Measurements from ENCODE around the gene ZDHHC9. TPM values are rescaled to one million over a fixed set of nuclear protein-coding genes. Genes with fewer than 3 reads are reported as not detected.

The ZDHHC9 gene
- polyA plus RNA-seq, 1 donor, result 67.4 TPM

DNA sequence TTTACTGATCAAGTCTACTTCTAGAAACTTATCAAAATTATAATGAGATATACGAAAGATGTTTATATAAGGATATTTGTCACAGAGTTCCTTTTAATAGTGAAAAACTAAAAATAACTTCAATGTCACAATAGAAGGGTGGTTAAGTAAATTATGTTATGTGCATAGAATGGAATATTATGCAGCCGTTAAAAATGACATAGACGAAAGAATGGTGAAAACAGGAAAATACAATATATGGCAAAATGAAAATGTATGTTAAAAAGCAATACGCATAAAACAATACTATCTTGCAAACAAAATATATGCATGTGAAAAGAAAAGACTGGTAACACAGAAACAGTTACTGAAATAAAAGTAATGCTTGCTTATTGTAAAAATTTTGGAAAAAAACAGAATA is 19.1 kb downstream of the ZDHHC9 start:
- no peak overlapping the region for H3K27ac ChIP-seq (ENCODE audit: low read length)
- peaks cover 8% of the 10 kb centered on the region for H3K4me1 ChIP-seq (ENCODE audit: control insufficient read depth, insufficient read depth, low read length)
- peaks cover 23% of the 10 kb centered on the region for H3K36me3 ChIP-seq (ENCODE audit: control insufficient read depth, insufficient read depth, low read length)
- no peak overlapping the region for H3K4me3 ChIP-seq (ENCODE audit: low read length)
- no peaks in the 10 kb centered on the region for H3K9me3 ChIP-seq (ENCODE audit: control insufficient read depth, low read depth, low read length)
- H3K27me3 ChIP-seq (ENCODE audit: control insufficient read depth, insufficient read depth, low read length), result no peaks in the 10 kb centered on the region
- no peak for DNase-seq
- WGBS (ENCODE audit: insufficient coverage, low lambda C conversion rate), result no CpG with 5 or more reads among the region's 4 CpGs

DNA sequence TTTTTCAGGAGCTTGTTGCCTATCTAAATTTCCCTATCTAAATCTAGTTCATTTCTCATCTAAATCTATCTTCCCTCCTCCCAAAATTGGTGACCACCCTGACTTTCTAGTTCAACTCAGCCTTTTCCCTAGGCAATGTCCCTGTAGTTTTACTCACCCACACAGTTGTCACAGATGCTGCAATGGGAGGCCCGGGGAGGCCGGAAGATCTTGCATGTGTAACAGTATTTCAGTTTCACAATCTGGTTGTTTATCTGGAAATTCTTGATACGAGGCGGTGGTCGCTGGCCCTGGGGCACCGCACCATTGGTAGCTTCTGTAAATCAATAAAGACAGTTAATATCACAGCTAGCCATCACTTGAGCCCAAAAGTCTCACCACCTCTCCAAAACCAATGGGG is 20.2 kb downstream of the ZDHHC9 start:
- peaks cover 16% of the 10 kb centered on the region for H3K36me3 ChIP-seq (ENCODE audit: control insufficient read depth, insufficient read depth, low read length)
- H3K4me3 ChIP-seq (ENCODE audit: low read length), result no peak overlapping the region
- no peak for DNase-seq
- no peaks in the 10 kb centered on the region for H3K9me3 ChIP-seq (ENCODE audit: control insufficient read depth, low read depth, low read length)
- no peaks in the 10 kb centered on the region for H3K27me3 ChIP-seq (ENCODE audit: control insufficient read depth, insufficient read depth, low read length)
- peaks cover 8% of the 10 kb centered on the region for H3K4me1 ChIP-seq (ENCODE audit: control insufficient read depth, insufficient read depth, low read length)
- no peak overlapping the region for H3K27ac ChIP-seq (ENCODE audit: low read length)
- WGBS (ENCODE audit: insufficient coverage, low lambda C conversion rate), result no CpG with 5 or more reads among the region's 6 CpGs

DNA sequence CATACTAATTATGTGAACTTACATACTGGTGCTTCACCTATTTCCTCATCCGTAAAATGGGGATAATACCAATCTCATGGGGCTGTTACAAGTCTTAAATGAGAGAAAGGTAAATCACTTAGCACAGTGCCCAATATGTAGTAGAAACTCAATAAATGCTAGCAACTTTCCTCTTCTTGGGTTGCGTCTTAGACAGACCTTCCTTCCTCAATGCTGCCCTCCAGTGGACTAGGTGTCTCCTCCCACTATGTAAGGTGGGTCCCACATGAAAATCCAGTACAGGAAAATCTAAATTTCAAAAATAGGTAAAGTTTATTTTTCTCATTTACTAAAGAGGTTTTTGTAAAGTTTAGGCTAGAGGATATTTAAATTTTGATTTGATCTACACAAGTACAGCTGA is 20.6 kb downstream of the ZDHHC9 start:
- no CpG with 5 or more reads among the region's 2 CpGs for WGBS (ENCODE audit: insufficient coverage, low lambda C conversion rate)
- Histone ChIP-seq H3K27ac (ENCODE audit: low read length) (no peak overlapping the region), H3K27me3 (ENCODE audit: control insufficient read depth, insufficient read depth, low read length) (no peaks in the 10 kb centered on the region), H3K36me3 (ENCODE audit: control insufficient read depth, insufficient read depth, low read length) (peaks cover 15% of the 10 kb centered on the region), H3K4me1 (ENCODE audit: control insufficient read depth, insufficient read depth, low read length) (peaks cover 8% of the 10 kb centered on the region), H3K4me3 (ENCODE audit: low read length) (no peak overlapping the region), H3K9me3 (ENCODE audit: control insufficient read depth, low read depth, low read length) (no peaks in the 10 kb centered on the region)
- DNase-seq, result peak; percentile 23 to 37

DNA sequence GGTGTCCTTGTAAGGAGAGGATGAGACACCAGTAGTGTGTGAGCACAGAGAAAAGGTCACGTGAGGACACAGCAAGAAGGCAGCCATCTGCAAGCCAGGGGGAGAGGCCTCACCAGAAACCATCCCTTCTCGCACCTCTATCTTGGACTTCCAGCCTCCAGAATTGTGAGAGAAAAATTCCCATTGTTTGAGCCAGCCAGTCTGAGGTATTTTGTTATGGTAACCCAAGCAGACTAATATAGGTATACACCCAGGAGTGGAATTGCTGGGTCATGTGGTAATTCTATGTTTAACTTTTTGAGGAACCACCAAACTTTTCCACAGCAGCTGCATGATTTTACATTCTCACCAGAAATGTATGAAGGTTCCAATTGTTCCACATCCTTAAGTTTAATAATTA is 25.6 kb downstream of the ZDHHC9 start:
- WGBS (ENCODE audit: insufficient coverage, low lambda C conversion rate), result no CpG with 5 or more reads among the region's 2 CpGs
- no peaks in the 10 kb centered on the region for H3K9me3 ChIP-seq (ENCODE audit: control insufficient read depth, low read depth, low read length)
- H3K4me3 ChIP-seq (ENCODE audit: low read length), result no peak overlapping the region
- no peaks in the 10 kb centered on the region for H3K4me1 ChIP-seq (ENCODE audit: control insufficient read depth, insufficient read depth, low read length)
- DNase-seq, result no peak
- no peaks in the 10 kb centered on the region for H3K27me3 ChIP-seq (ENCODE audit: control insufficient read depth, insufficient read depth, low read length)
- no peak overlapping the region for H3K27ac ChIP-seq (ENCODE audit: low read length)
- peaks cover 24% of the 10 kb centered on the region for H3K36me3 ChIP-seq (ENCODE audit: control insufficient read depth, insufficient read depth, low read length)

DNA sequence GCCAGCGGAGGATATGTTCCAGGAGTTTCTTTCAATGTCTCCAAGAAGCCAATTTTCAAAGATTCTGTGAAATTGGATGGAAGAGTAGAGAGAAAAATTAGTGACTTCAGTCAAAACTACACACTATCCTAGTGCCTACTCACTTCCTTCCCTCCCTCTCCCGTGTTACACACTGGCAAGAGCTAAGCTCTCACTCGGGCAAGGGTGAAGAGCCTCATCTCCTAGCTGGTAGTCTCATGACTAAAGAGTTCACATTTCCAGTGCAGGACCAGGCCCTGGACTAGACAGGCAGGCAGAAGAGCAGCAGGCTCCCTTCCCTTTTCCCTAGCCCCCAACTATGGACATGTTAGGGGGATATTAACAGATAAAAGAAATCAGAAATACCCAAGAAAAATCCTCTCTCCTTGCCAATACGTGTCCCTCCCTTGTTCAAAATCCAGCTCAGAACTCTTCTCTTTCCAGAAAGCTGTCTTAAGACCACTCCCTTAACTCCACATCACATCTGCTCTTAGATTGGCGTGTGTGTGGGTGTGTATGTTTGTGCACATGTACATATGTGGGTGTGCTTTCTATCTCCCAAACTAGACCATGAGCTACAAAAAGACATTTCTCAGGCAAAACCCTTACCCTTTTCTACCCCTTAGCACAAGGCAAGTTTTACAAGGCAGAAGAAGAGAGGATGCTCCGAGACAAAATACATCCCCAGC is 29.9 kb downstream of the ZDHHC9 start:
- WGBS (ENCODE audit: insufficient coverage, low lambda C conversion rate), result no CpG with 5 or more reads among the region's 6 CpGs
- Histone ChIP-seq H3K36me3 (ENCODE audit: control insufficient read depth, insufficient read depth, low read length) (peaks cover 41% of the 10 kb centered on the region), H3K9me3 (ENCODE audit: control insufficient read depth, low read depth, low read length) (no peaks in the 10 kb centered on the region), H3K4me1 (ENCODE audit: control insufficient read depth, insufficient read depth, low read length) (no peaks in the 10 kb centered on the region), H3K27me3 (ENCODE audit: control insufficient read depth, insufficient read depth, low read length) (no peaks in the 10 kb centered on the region), H3K4me3 (ENCODE audit: low read length) (no peak overlapping the region), H3K27ac (ENCODE audit: low read length) (no peak overlapping the region)
- no peak for DNase-seq

DNA sequence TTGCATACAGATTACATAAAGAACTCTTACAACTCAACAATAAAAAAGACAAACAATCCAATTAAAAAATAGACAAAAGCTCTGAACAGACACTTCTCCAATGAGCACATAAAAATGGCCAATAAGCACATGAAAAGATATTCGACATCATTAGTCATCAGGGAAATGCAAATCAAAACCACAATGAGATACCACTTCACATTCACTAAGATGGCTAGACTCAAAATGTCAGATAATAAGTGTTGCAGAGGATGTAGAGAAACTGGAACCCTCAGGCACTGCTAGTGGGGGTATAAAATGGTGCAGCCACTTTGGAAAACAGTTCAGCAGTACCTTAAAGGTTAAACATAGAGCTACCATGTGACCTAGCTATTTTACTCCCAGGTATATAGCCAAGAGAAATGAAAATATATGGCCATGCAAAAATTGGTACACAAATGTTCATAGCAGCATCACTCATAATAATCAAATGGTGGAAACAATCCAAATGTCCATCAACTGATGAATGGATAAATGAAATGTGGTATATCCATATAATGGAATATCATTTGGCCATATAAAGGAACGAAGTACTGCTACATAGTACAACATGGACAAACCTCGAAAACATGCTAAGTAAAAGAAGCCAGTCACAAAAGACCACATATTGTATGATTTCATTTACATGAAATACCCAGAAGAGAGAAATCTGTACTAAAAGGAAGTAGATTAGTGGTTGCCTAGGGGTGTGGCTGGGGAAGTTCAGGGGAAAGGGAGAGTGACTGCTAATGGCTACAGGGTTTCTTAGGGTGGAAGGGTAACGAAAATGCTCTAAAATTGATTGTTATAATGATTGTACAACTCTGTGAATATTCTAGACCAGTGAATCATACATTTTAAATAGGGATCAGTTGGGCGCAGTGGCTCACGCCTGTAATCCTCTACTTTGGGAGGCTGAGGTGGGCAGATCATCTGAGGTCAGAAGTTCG is 34.6 kb downstream of the ZDHHC9 start:
- WGBS (ENCODE audit: insufficient coverage, low lambda C conversion rate), result no CpG with 5 or more reads among the region's 7 CpGs
- H3K36me3 ChIP-seq (ENCODE audit: control insufficient read depth, insufficient read depth, low read length), result peaks cover 47% of the 10 kb centered on the region
- H3K27me3 ChIP-seq (ENCODE audit: control insufficient read depth, insufficient read depth, low read length), result no peaks in the 10 kb centered on the region
- no peak overlapping the region for H3K27ac ChIP-seq (ENCODE audit: low read length)
- no peaks in the 10 kb centered on the region for H3K9me3 ChIP-seq (ENCODE audit: control insufficient read depth, low read depth, low read length)
- DNase-seq, result no peak
- no peaks in the 10 kb centered on the region for H3K4me1 ChIP-seq (ENCODE audit: control insufficient read depth, insufficient read depth, low read length)
- no peak overlapping the region for H3K4me3 ChIP-seq (ENCODE audit: low read length)

DNA sequence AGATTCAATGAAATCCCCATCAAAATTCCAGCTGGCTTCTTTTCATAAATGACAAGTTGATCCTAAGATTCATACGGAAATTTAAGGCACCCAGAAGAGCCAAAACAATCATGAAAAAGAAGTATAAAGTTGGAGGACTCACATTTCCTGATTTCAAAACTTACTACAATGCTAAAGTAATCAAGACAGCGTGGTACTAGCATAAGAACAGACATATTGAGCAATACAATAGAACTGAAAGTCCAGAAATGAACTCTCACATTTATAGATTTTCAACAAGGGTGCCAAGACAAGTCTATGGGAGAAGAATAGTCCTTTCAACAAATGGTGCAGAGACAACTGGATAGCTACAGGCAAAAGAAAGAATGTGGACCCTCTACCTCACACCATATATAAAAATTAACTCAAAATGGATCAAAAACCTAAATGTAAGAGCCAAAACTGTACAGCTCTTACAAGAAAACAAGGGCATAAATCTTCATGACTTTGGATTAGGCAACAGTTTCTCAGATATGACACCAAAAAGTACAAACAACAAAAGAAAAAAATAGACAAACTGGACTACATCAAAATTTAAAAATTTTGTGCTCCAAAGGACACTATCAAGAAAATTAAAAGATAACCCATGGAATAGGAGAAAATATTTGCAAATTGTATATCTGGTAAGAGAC is 35.4 kb downstream of the ZDHHC9 start:
- Histone ChIP-seq H3K27me3 (ENCODE audit: control insufficient read depth, insufficient read depth, low read length) (no peaks in the 10 kb centered on the region), H3K4me1 (ENCODE audit: control insufficient read depth, insufficient read depth, low read length) (no peaks in the 10 kb centered on the region), H3K27ac (ENCODE audit: low read length) (no peak overlapping the region), H3K4me3 (ENCODE audit: low read length) (no peak overlapping the region), H3K9me3 (ENCODE audit: control insufficient read depth, low read depth, low read length) (no peaks in the 10 kb centered on the region), H3K36me3 (ENCODE audit: control insufficient read depth, insufficient read depth, low read length) (peaks cover 44% of the 10 kb centered on the region)
- DNase-seq, result no peak
- no CpG with 5 or more reads among the region's 2 CpGs for WGBS (ENCODE audit: insufficient coverage, low lambda C conversion rate)

DNA sequence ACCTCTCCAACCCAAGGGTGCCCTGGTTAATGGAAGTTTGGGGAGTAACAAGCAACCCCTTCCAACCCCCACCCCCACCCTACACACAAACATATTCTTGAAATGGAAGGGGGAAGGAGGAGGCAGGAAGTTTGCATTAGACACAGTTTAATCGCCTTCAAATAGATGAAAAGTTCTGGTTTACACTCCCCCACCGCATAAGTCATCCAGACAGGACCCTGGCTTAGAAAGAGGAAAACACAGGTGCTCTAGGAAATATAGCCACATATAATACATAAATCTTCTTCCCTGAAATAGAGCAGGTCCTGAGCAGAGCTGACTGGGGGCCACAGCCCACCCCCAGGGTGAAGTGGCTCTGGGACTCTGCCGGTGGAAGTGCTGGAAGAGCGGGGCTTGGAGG is 38.9 kb downstream of the ZDHHC9 start:
- Histone ChIP-seq H3K36me3 (ENCODE audit: control insufficient read depth, insufficient read depth, low read length) (peaks cover 25% of the 10 kb centered on the region), H3K27ac (ENCODE audit: low read length) (no peak overlapping the region), H3K27me3 (ENCODE audit: control insufficient read depth, insufficient read depth, low read length) (no peaks in the 10 kb centered on the region), H3K4me1 (ENCODE audit: control insufficient read depth, insufficient read depth, low read length) (no peaks in the 10 kb centered on the region), H3K4me3 (ENCODE audit: low read length) (no peak overlapping the region), H3K9me3 (ENCODE audit: control insufficient read depth, low read depth, low read length) (no peaks in the 10 kb centered on the region)
- WGBS (ENCODE audit: insufficient coverage, low lambda C conversion rate), result 100% methylated on average over 1 of the region's 4 CpGs
- no peak for DNase-seq

DNA sequence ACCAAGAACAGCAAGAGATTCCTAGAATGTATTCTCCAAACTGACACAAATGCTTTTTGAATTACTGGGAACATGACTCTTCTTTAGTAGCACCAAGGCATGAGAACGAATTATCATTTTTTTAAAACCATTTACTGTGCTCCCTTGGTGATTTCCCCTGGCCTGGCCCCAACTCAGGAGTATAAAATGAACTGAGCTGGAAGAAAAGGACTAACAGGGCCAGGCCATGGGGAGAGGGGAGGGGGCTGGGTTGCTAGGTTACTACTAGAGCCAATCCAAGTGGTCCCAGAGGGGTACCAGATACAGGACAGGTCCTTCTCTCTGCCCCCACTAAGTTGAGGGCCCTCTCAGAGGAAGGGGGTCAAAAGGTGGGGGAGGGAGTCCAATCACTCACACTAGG is 40.8 kb downstream of the ZDHHC9 start:
- Histone ChIP-seq H3K27ac (ENCODE audit: low read length) (no peak overlapping the region), H3K27me3 (ENCODE audit: control insufficient read depth, insufficient read depth, low read length) (no peaks in the 10 kb centered on the region), H3K36me3 (ENCODE audit: control insufficient read depth, insufficient read depth, low read length) (peaks cover 28% of the 10 kb centered on the region), H3K9me3 (ENCODE audit: control insufficient read depth, low read depth, low read length) (no peaks in the 10 kb centered on the region), H3K4me1 (ENCODE audit: control insufficient read depth, insufficient read depth, low read length) (no peaks in the 10 kb centered on the region), H3K4me3 (ENCODE audit: low read length) (no peak overlapping the region)
- no peak for DNase-seq
- no CpG with 5 or more reads among the region's 1 CpG for WGBS (ENCODE audit: insufficient coverage, low lambda C conversion rate)

DNA sequence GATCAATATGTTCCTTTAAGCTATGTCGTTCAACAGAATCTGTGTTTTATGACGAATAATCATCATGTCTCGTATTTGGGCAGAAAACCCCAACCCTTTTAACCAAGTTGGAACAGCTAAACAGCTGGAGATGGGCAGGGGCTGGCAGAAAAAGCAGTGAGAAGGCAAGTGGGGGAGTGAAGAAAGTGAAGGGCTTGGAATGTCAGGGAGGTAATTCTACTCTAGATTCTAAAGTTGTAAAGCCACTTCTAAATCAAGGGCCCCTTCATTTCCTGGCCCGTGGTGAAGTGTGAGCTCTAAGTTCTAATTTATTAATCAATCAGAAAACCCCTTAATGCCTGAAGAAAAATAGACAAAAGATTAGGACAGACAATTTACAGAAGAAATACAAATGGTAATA is 43.5 kb downstream of the ZDHHC9 start:
- 80% methylated on average over 1 of the region's 4 CpGs for WGBS (ENCODE audit: insufficient coverage, low lambda C conversion rate)
- no peaks in the 10 kb centered on the region for H3K27me3 ChIP-seq (ENCODE audit: control insufficient read depth, insufficient read depth, low read length)
- H3K4me1 ChIP-seq (ENCODE audit: control insufficient read depth, insufficient read depth, low read length), result no peaks in the 10 kb centered on the region
- peaks cover 14% of the 10 kb centered on the region for H3K36me3 ChIP-seq (ENCODE audit: control insufficient read depth, insufficient read depth, low read length)
- no peak for DNase-seq
- H3K9me3 ChIP-seq (ENCODE audit: control insufficient read depth, low read depth, low read length), result no peaks in the 10 kb centered on the region
- H3K27ac ChIP-seq (ENCODE audit: low read length), result no peak overlapping the region
- H3K4me3 ChIP-seq (ENCODE audit: low read length), result no peak overlapping the region
